ENCODE data around the gene COL18A1. TPM values are rescaled to one million over a fixed set of nuclear protein-coding genes. Genes with fewer than 3 reads are reported as not detected.
A peak's percentile ranks its signal among the peaks of the same experiment; 100 is the strongest.

The COL18A1 gene
- total RNA-seq, 3 donors from 2014 or later (not counting 1 experiment from before 2014, with no cell fraction given), result 12.3 to 22.3 (median 12.7) TPM

- no peak overlapping the region for H3K4me3 ChIP-seq (ENCODE audit: low read length)
- no peak overlapping the region for H3K27ac ChIP-seq (ENCODE audit: low read length)
- H3K4me3 Mint-ChIP-seq, result no peak overlapping the region
- no peaks in the 10 kb centered on the region for H3K36me3 ChIP-seq (ENCODE audit: control insufficient read depth, insufficient read depth, low read length)
- TF ChIP-seq, protein P1, sequence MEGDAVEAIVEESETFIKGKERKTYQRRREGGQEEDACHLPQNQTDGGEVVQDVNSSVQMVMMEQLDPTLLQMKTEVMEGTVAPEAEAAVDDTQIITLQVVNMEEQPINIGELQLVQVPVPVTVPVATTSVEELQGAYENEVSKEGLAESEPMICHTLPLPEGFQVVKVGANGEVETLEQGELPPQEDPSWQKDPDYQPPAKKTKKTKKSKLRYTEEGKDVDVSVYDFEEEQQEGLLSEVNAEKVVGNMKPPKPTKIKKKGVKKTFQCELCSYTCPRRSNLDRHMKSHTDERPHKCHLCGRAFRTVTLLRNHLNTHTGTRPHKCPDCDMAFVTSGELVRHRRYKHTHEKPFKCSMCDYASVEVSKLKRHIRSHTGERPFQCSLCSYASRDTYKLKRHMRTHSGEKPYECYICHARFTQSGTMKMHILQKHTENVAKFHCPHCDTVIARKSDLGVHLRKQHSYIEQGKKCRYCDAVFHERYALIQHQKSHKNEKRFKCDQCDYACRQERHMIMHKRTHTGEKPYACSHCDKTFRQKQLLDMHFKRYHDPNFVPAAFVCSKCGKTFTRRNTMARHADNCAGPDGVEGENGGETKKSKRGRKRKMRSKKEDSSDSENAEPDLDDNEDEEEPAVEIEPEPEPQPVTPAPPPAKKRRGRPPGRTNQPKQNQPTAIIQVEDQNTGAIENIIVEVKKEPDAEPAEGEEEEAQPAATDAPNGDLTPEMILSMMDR (IDR thresholded peaks at IDR 0.05), result no peak
- intact Hi-C loops (cut with micrococcal nuclease), result no loop called here
- H3K9me3 ChIP-seq (ENCODE audit: control insufficient read depth, insufficient read depth, low read length), result no peaks in the 10 kb centered on the region
- H3K27me3 Mint-ChIP-seq (ENCODE audit: low read depth in 2 of 2), result no peaks in the 10 kb centered on the region
- 97% methylated on average over 16 of the region's 16 CpGs for WGBS (ENCODE audit: insufficient coverage)
- ATAC-seq (no peak), DNase-seq (no peak)
- peaks cover 52% of the 10 kb centered on the region for H3K4me1 ChIP-seq (ENCODE audit: control insufficient read depth, insufficient read depth, low read length)
- no peak overlapping the region for H3K27ac Mint-ChIP-seq
- H3K36me3 Mint-ChIP-seq, result no peaks in the 10 kb centered on the region
- H3K27me3 ChIP-seq (ENCODE audit: control insufficient read depth, insufficient read depth, low read length), result no peaks in the 10 kb centered on the region
- H3K9me3 Mint-ChIP-seq, result no peaks in the 10 kb centered on the region
- peaks cover 36 to 44% of the 10 kb centered on the region in 2 donors for H3K4me1 Mint-ChIP-seq
Measured at GRCh38 chr21:45481566-45481965, 76.6 kb downstream of the COL18A1 start.

GRCh38 chr21:45481977-45482898, 77.3 kb downstream of the COL18A1 start:
- Mint-ChIP-seq H3K27me3 (ENCODE audit: low read depth in 2 of 2) (no peaks in the 10 kb centered on the region), H3K4me1 (peaks cover 36 to 41% of the 10 kb centered on the region in 2 donors), H3K9me3 (no peaks in the 10 kb centered on the region), H3K36me3 (no peaks in the 10 kb centered on the region), H3K4me3 (peak overlapping the region; percentile 79), H3K27ac (peak overlapping the region; percentile 82 to 92)
- Histone ChIP-seq H3K4me1 (ENCODE audit: control insufficient read depth, insufficient read depth, low read length) (peaks cover 51% of the 10 kb centered on the region), H3K27ac (ENCODE audit: low read length) (peak overlapping the region; percentile 95), H3K4me3 (ENCODE audit: low read length) (peak overlapping the region; percentile 51), H3K36me3 (ENCODE audit: control insufficient read depth, insufficient read depth, low read length) (no peaks in the 10 kb centered on the region), H3K9me3 (ENCODE audit: control insufficient read depth, insufficient read depth, low read length) (no peaks in the 10 kb centered on the region), H3K27me3 (ENCODE audit: control insufficient read depth, insufficient read depth, low read length) (no peaks in the 10 kb centered on the region)
- no peak for ATAC-seq
- TF ChIP-seq, protein P1 (IDR thresholded peaks at IDR 0.05), result no peak
- intact Hi-C loops (cut with micrococcal nuclease), result no loop called here
- 86% methylated on average over 33 of the region's 33 CpGs for WGBS (ENCODE audit: insufficient coverage)
- peak in 1 of 2 donors; percentile 31 for DNase-seq

- peak overlapping the region; percentile 95 for H3K27ac ChIP-seq (ENCODE audit: low read length)
- WGBS (ENCODE audit: insufficient coverage), result 3% methylated on average over 39 of the region's 40 CpGs
- no peaks in the 10 kb centered on the region for H3K27me3 ChIP-seq (ENCODE audit: control insufficient read depth, insufficient read depth, low read length)
- H3K36me3 ChIP-seq (ENCODE audit: control insufficient read depth, insufficient read depth, low read length), result no peaks in the 10 kb centered on the region
- Mint-ChIP-seq H3K27ac (peak overlapping the region; percentile 82 to 92), H3K9me3 (no peaks in the 10 kb centered on the region), H3K4me3 (peak overlapping the region; percentile 79), H3K36me3 (no peaks in the 10 kb centered on the region), H3K27me3 (ENCODE audit: low read depth in 2 of 2) (no peaks in the 10 kb centered on the region), H3K4me1 (peaks cover 33 to 37% of the 10 kb centered on the region in 2 donors)
- intact Hi-C loops (cut with micrococcal nuclease), result no loop called here
- TF ChIP-seq, protein P1 (IDR thresholded peaks at IDR 0.05), result no peak
- H3K4me1 ChIP-seq (ENCODE audit: control insufficient read depth, insufficient read depth, low read length), result peaks cover 42% of the 10 kb centered on the region
- ATAC-seq (peak; percentile 57 to 69 (median 61)), DNase-seq (peak; percentile 45 to 65)
- H3K4me3 ChIP-seq (ENCODE audit: low read length), result peak overlapping the region; percentile 51
- H3K9me3 ChIP-seq (ENCODE audit: control insufficient read depth, insufficient read depth, low read length), result no peaks in the 10 kb centered on the region
Measured at GRCh38 chr21:45482899-45483821, 78.2 kb downstream of the COL18A1 start.
